ENCODE data around the gene CKAP2L. TPM values are rescaled to one million over a fixed set of nuclear protein-coding genes. Genes with fewer than 3 reads are reported as not detected.
"Not testable (repeated sequence)": the region's sequence is repeated elsewhere in the genome, so short reads cannot be mapped to it uniquely, and the experiment has no call there.

CKAP2L gene
- total RNA-seq, 4 donors from 2014 or later = 0.50 to 1.8 TPM; not detected in 2

DNA sequence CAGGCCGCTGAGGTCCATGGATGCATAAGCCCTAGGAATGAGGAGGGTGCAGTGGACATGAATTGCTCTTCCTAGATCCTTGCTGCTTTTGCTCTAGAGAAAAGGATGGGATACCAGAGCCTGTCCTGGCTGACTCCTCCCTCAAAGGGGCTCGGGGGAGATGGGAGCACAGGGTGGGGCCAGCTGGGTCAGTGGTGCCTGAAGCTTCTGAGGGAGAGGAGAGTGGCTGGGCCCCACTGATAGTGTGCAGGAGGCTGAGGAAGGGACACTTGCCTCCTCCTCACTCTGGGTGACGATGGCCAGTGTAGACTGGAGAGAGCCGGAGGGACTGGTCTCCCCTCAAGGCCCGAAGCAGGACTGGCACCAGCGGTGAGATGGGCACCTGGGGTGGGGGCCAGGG is 43.6 kb downstream of the CKAP2L start, which contains the start of gene NT5DC4:
Gene NT5DC4 (plus strand): TSS at position 236 of the 400 bp plus-strand sequence. CDS start 60 bp downstream, at position 296.
- H3K36me3 ChIP-seq = no peaks in the 10 kb centered on the region
- WGBS, 2 donors (ENCODE audit: low coverage in 1 of 2) = 83 to 100% methylated on average over 1 to 2 of the region's 6 CpGs
- ATAC-seq = no peak
- no peak within 1 kb of the TSS for H3K4me3 ChIP-seq
- peaks cover 4% of the 10 kb centered on the region for H3K27me3 ChIP-seq
- TF ChIP-seq POLR2A (IDR thresholded peaks at IDR 0.05) (no peak), EP300 (IDR thresholded peaks at IDR 0.05) (no peak), POLR2AphosphoS5 (IDR thresholded peaks at IDR 0.05) (no peak)
- TF ChIP-seq, protein P1, sequence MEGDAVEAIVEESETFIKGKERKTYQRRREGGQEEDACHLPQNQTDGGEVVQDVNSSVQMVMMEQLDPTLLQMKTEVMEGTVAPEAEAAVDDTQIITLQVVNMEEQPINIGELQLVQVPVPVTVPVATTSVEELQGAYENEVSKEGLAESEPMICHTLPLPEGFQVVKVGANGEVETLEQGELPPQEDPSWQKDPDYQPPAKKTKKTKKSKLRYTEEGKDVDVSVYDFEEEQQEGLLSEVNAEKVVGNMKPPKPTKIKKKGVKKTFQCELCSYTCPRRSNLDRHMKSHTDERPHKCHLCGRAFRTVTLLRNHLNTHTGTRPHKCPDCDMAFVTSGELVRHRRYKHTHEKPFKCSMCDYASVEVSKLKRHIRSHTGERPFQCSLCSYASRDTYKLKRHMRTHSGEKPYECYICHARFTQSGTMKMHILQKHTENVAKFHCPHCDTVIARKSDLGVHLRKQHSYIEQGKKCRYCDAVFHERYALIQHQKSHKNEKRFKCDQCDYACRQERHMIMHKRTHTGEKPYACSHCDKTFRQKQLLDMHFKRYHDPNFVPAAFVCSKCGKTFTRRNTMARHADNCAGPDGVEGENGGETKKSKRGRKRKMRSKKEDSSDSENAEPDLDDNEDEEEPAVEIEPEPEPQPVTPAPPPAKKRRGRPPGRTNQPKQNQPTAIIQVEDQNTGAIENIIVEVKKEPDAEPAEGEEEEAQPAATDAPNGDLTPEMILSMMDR (IDR thresholded peaks at IDR 0.05) = no peak
- H3K27ac ChIP-seq = no peak within 1 kb of the TSS
- H3K9me3 ChIP-seq = no peaks in the 10 kb centered on the region
- H3K4me1 ChIP-seq = no peaks in the 10 kb centered on the region

DNA sequence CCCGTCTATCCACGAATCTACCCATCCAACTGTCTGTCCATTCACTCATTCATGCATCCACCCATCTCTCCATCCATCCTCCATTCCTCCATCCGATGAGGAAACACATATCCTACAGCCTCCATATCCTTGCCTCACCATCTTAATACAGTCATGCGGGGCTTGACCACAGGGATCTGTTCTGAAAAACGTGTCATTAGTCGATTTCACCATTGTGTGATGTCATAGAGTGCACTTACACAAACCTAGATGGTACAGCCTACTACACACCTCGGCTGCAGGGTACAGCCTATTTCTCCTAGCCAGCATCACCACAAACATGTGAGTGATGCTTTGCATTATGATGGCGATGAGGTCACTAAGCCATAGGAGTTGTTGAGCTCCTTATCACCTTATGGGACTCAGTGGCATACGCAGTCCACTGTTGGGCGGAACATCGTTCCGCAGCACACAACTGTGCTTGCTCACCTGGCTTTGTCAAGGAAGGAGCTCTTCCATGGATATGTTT is 45.5 kb downstream of the CKAP2L start:
- Histone ChIP-seq H3K36me3 (no peaks in the 10 kb centered on the region), H3K27ac (no peak overlapping the region), H3K9me3 (no peaks in the 10 kb centered on the region), H3K4me1 (no peaks in the 10 kb centered on the region), H3K27me3 (peaks cover 4% of the 10 kb centered on the region), H3K4me3 (no peak overlapping the region)
- no peak for TF ChIP-seq EP300 (IDR thresholded peaks at IDR 0.05)
- TF ChIP-seq POLR2A (IDR thresholded peaks at IDR 0.05) = no peak
- TF ChIP-seq, protein P1 (IDR thresholded peaks at IDR 0.05) = no peak
- no peak for TF ChIP-seq POLR2AphosphoS5 (IDR thresholded peaks at IDR 0.05)
- 59 to 68% methylated on average over 8 to 12 of the region's 12 CpGs for WGBS, 2 donors (ENCODE audit: low coverage in 1 of 2)
- ATAC-seq = no peak

DNA sequence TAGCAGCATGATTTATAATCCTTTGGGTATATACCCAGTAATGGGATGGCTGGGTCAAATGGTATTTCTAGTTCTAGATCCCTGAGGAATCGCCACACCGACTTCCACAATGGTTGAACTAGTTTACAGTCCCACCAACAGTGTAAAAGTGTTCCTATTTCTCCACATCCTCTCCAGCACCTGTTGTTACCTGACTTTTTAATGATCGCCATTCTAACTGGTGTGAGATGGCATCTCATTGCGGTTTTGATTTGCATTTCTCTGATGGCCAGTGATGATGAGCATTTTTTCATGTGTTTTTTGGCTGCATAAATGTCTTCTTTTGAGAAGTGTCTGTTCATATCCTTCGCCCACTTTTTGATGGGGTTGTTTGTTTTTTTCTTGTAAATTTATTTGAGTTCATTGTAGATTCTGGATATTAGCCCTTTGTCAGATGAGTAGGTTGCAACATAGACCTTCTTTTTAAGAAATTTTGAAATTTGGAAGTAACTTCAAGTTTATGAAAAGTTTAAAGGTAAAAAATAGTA is 47.5 kb downstream of the CKAP2L start:
- WGBS, 2 donors (ENCODE audit: low coverage in 1 of 2) = 97% methylated on average over 3 of the region's 5 CpGs; no CpG with 5 or more reads in 1 of the 2 donors
- peaks cover 15% of the 10 kb centered on the region for H3K27me3 ChIP-seq
- H3K27ac ChIP-seq, H3K4me1 ChIP-seq, H3K9me3 ChIP-seq, H3K36me3 ChIP-seq, ATAC-seq, H3K4me3 ChIP-seq: not testable (repeated sequence)

DNA sequence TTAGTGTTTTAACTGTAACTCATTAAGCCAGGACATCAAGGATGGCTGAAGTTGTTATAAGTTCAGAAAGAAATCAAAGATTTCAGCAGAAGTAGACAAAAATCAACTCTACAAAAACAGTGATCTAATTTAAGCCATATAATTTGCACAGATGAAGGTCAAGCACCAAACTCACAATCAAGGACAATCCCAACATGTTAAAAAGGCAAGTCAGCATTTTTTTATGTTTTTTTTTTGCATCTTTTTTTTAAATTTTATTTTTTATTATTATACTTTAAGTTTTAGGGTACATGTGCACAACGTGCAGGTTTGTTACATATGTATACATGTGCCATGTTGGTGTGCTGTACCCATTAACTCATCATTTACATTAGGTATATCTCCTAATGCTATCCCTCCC is 48.3 kb downstream of the CKAP2L start:
- H3K36me3 ChIP-seq, H3K4me3 ChIP-seq, ATAC-seq, H3K27ac ChIP-seq, H3K4me1 ChIP-seq, H3K9me3 ChIP-seq: not testable (repeated sequence)
- H3K27me3 ChIP-seq = peaks cover 15% of the 10 kb centered on the region
- 80 to 88% methylated on average over 1 of the region's 1 CpG for WGBS, 2 donors (ENCODE audit: low coverage in 1 of 2)

DNA sequence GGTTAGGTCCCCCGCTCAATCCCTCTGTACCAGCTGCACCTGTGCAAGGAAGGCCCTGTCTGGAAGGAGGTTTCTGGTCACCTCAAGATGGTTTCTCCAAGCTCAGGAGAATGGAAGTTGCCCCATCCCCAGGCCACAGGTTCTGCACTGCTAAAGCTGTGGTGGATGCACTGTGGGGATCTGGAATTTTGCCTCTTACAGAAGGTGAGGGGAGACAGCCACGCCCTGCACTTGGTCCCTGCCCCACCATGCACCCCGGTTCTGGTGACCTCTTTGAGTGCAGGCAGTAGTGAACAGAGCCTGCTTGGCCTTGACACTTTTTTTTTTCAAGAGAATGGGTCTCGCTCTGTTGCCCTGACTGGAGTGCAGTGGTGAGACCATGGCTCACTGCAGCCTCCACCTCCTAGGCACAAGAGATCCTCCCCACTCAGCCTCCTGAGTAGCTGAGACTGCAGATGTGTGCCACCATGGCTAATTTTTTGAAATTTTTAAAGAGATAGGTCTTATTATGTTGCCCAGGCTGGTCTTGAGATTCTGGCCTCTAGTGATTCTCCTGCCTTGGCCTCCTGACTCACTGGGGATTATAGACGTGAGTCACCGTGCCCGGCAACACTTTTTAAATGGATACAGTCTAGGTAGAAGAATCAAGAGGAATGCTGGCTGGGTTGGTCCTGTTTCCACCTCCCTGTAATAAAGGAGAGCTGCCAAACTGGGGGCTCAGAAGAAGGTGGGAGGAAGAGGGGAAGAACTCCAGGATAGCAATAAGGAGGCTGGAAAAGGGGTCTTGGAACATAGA is 49.4 kb downstream of the CKAP2L start:
- Histone ChIP-seq H3K4me3 (no peak overlapping the region), H3K4me1 (no peaks in the 10 kb centered on the region), H3K36me3 (no peaks in the 10 kb centered on the region), H3K9me3 (no peaks in the 10 kb centered on the region), H3K27ac (no peak overlapping the region), H3K27me3 (peaks cover 11% of the 10 kb centered on the region)
- WGBS, 2 donors (ENCODE audit: low coverage in 1 of 2) = 73 to 95% methylated on average over 4 to 5 of the region's 7 CpGs
- no peak for ATAC-seq
- no peak for TF ChIP-seq EP300 (IDR thresholded peaks at IDR 0.05)
- TF ChIP-seq POLR2A (IDR thresholded peaks at IDR 0.05) = no peak
- TF ChIP-seq, protein P1 (IDR thresholded peaks at IDR 0.05) = no peak

DNA sequence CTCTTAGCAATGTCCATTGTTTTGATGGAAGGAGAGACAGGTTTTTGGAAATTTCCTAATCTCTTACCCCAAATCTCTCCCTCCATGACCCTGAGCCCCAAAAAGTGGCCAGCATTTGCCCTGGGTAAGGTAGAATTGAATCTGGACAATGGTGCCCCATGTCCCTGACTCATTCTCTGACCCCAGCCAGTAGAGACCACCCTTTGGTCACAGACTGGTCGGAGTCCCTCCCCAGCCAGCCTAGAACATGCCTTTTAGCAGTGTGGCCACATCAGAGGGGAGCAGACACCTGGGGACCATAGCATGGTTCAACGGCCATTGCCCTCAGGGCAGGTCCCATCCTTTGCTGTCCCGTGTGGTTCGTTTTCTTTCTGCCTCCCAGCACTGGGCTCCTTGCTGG is 50.1 kb downstream of the CKAP2L start:
- Histone ChIP-seq H3K4me3 (no peak overlapping the region), H3K27me3 (peaks cover 11% of the 10 kb centered on the region), H3K36me3 (no peaks in the 10 kb centered on the region), H3K4me1 (no peaks in the 10 kb centered on the region), H3K9me3 (no peaks in the 10 kb centered on the region), H3K27ac (no peak overlapping the region)
- WGBS, 2 donors (ENCODE audit: low coverage in 1 of 2) = 50 to 100% methylated on average over 2 to 3 of the region's 4 CpGs
- TF ChIP-seq POLR2A (IDR thresholded peaks at IDR 0.05) (no peak), POLR2AphosphoS5 (IDR thresholded peaks at IDR 0.05) (no peak), EP300 (IDR thresholded peaks at IDR 0.05) (no peak)
- TF ChIP-seq, protein P1 (IDR thresholded peaks at IDR 0.05) = no peak
- ATAC-seq = no peak
